ENCODE data around the gene FBN2. TPM values are rescaled to one million over a fixed set of nuclear protein-coding genes. Genes with fewer than 3 reads are reported as not detected.

Gene FBN2
- total RNA-seq, 1 experiment from 2014 or later = 193 TPM

DNA sequence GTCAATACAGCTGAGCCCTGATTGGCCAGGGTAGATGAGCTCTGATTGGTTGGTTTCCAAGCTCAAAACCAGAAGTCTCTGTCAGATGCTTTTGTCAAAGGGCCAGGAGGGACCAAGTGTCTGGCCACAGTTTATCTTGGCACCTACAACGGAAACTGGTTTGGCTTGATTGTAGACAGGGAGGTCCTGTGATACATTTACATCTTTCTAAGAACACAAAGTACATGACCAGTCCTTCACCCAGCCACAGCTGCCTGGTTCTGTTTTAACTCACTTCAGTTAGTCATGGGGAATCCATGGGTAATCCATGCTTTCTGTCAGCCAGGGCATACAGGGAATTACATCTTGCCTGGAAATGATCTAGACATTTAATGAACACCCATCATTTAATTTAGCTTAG is 283.3 kb downstream of the FBN2 start:
- no peaks in the 10 kb centered on the region for H3K27me3 Mint-ChIP-seq (ENCODE audit: insufficient read depth, unreplicated experiment)
- intact Hi-C loops (cut with micrococcal nuclease) = no loop called here
- POLR2A ChIA-PET = no interaction called here
- CTCF ChIA-PET = interaction anchor here (0.6 to 0.9 kb wide), 4 partner anchors 30 to 691 kb away, joined by 3 to 4 read pairs (median 4); no protein-coding TSS in a partner anchor
- H3K27ac Mint-ChIP-seq (ENCODE audit: low read depth, unreplicated experiment) = no peak overlapping the region
- H3K9me3 Mint-ChIP-seq (ENCODE audit: unreplicated experiment) = peaks cover 7% of the 10 kb centered on the region
- no TSS peak for BruUV-seq (replicated peaks)
- TF ChIP-seq, protein P1, sequence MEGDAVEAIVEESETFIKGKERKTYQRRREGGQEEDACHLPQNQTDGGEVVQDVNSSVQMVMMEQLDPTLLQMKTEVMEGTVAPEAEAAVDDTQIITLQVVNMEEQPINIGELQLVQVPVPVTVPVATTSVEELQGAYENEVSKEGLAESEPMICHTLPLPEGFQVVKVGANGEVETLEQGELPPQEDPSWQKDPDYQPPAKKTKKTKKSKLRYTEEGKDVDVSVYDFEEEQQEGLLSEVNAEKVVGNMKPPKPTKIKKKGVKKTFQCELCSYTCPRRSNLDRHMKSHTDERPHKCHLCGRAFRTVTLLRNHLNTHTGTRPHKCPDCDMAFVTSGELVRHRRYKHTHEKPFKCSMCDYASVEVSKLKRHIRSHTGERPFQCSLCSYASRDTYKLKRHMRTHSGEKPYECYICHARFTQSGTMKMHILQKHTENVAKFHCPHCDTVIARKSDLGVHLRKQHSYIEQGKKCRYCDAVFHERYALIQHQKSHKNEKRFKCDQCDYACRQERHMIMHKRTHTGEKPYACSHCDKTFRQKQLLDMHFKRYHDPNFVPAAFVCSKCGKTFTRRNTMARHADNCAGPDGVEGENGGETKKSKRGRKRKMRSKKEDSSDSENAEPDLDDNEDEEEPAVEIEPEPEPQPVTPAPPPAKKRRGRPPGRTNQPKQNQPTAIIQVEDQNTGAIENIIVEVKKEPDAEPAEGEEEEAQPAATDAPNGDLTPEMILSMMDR (IDR thresholded peaks at IDR 0.05; ENCODE audit: unreplicated experiment) = no peak
- H3K36me3 Mint-ChIP-seq (ENCODE audit: insufficient read depth, unreplicated experiment) = peaks cover 23% of the 10 kb centered on the region
- peaks cover 10% of the 10 kb centered on the region for H3K4me1 Mint-ChIP-seq (ENCODE audit: insufficient read depth, unreplicated experiment)
- no peak overlapping the region for H3K4me3 Mint-ChIP-seq (ENCODE audit: unreplicated experiment)
- peak; percentile 35 for DNase-seq (ENCODE audit: unreplicated experiment)

DNA sequence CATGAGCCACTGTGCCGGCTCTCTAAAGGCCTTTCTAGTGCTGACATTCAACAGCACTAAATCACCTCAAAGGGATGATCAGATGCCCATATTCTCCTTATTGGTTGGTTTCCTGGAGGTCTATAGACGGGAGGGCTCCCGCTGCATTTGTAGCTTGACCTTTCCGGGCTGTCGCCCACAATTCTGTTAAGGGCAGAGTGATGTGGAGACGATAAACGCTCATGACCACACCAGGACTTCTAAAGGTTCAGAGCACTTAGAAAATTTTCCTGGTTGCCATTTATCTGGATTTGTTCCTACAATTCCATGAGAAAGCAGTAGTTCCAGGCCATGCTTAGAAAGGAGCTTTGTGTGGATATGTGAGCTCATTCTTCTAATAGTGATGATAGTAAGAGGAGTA is 284.2 kb downstream of the FBN2 start:
- H3K27me3 Mint-ChIP-seq (ENCODE audit: insufficient read depth, unreplicated experiment) = no peaks in the 10 kb centered on the region
- H3K9me3 Mint-ChIP-seq (ENCODE audit: unreplicated experiment) = peaks cover 7% of the 10 kb centered on the region

DNA sequence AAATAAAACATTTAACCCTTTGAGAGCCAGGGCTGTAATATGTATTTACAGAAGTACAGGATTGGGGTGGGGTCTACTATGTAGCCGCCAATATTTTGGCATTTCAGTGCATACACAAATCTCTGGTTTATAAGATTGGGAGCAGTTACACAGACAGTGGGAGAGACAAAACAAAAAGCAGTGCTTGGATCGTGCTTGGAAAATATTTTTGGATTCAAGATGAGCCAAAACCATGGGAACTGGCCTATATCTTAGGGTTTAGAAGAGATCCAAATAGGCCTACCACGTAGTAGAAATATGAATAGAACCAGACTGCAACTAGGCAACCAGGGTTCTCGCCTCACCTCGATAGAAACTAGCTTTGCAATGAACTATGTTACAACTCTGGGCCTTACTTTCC is 284.9 kb downstream of the FBN2 start:
- intact Hi-C loops (cut with micrococcal nuclease) = no loop called here
- CTCF ChIA-PET = interaction anchor here (1.7 to 2.2 kb wide), 2 partner anchors 11 to 245 kb away, joined by 5 to 13 read pairs; no protein-coding TSS in a partner anchor
- peaks cover 7% of the 10 kb centered on the region for H3K9me3 Mint-ChIP-seq (ENCODE audit: unreplicated experiment)
- no peak overlapping the region for H3K27ac Mint-ChIP-seq (ENCODE audit: low read depth, unreplicated experiment)
- no peaks in the 10 kb centered on the region for H3K27me3 Mint-ChIP-seq (ENCODE audit: insufficient read depth, unreplicated experiment)
- H3K36me3 Mint-ChIP-seq (ENCODE audit: insufficient read depth, unreplicated experiment) = peaks cover 16% of the 10 kb centered on the region
- H3K4me3 Mint-ChIP-seq (ENCODE audit: unreplicated experiment) = no peak overlapping the region
- BruUV-seq (replicated peaks) = no TSS peak
- DNase-seq (ENCODE audit: unreplicated experiment) = no peak
- POLR2A ChIA-PET = interaction anchor here (1.2 kb wide), 1 partner anchor 29 kb away, joined by 4 read pairs; no protein-coding TSS in a partner anchor
- H3K4me1 Mint-ChIP-seq (ENCODE audit: insufficient read depth, unreplicated experiment) = peaks cover 10% of the 10 kb centered on the region
- TF ChIP-seq, protein P1 (IDR thresholded peaks at IDR 0.05; ENCODE audit: unreplicated experiment) = no peak

More for the DNA sequence above, 284.2 kb downstream of the FBN2 start:
- peaks cover 10% of the 10 kb centered on the region for H3K4me1 Mint-ChIP-seq (ENCODE audit: insufficient read depth, unreplicated experiment)
- POLR2A ChIA-PET = interaction anchor here (1.2 kb wide), 1 partner anchor 28 kb away, joined by 4 read pairs; no protein-coding TSS in a partner anchor
- peaks cover 23% of the 10 kb centered on the region for H3K36me3 Mint-ChIP-seq (ENCODE audit: insufficient read depth, unreplicated experiment)
- no peak overlapping the region for H3K4me3 Mint-ChIP-seq (ENCODE audit: unreplicated experiment)
- BruUV-seq (replicated peaks) = no TSS peak
- TF ChIP-seq, protein P1 (IDR thresholded peaks at IDR 0.05; ENCODE audit: unreplicated experiment) = no peak
- intact Hi-C loops (cut with micrococcal nuclease) = no loop called here
- CTCF ChIA-PET = interaction anchor here (0.9 to 2.2 kb wide), 3 partner anchors 12 to 589 kb away, joined by 3 to 13 read pairs (median 5); no protein-coding TSS in a partner anchor
- no peak for DNase-seq (ENCODE audit: unreplicated experiment)
- no peak overlapping the region for H3K27ac Mint-ChIP-seq (ENCODE audit: low read depth, unreplicated experiment)

DNA sequence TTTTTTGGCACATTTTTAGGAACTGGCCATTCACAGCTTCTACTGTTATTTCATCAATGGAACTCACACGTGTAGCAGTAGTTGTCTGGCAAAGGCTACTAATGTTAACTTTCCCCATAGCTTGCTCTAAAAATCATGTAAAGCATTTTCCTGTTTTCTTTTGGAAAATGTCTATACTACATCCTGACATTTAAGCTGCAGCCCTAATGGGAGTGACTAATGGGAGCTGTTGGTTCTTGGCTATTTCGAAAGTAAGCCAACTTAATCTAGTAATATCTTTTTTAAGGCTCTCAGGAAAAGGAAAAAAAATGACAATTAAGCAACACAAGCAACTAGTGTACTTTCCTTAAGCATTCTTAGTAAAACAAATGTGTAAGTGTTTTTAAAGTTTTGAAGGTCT is 285.3 kb downstream of the FBN2 start:
- H3K27ac Mint-ChIP-seq (ENCODE audit: low read depth, unreplicated experiment) = no peak overlapping the region
- POLR2A ChIA-PET = interaction anchor here (1.2 kb wide), 1 partner anchor 29 kb away, joined by 4 read pairs; no protein-coding TSS in a partner anchor

More for the DNA sequence above, 285.3 kb downstream of the FBN2 start:
- CTCF ChIA-PET = interaction anchor here (0.6 to 2.2 kb wide), 4 partner anchors 11 to 276 kb away, joined by 4 to 13 read pairs (median 4); no protein-coding TSS in a partner anchor
- intact Hi-C loops (cut with micrococcal nuclease) = no loop called here
- Mint-ChIP-seq H3K4me1 (ENCODE audit: insufficient read depth, unreplicated experiment) (peaks cover 10% of the 10 kb centered on the region), H3K36me3 (ENCODE audit: insufficient read depth, unreplicated experiment) (peaks cover 12% of the 10 kb centered on the region), H3K27me3 (ENCODE audit: insufficient read depth, unreplicated experiment) (no peaks in the 10 kb centered on the region), H3K4me3 (ENCODE audit: unreplicated experiment) (no peak overlapping the region), H3K9me3 (ENCODE audit: unreplicated experiment) (peaks cover 7% of the 10 kb centered on the region)
- peak; percentile 42 for DNase-seq (ENCODE audit: unreplicated experiment)
- TF ChIP-seq, protein P1 (IDR thresholded peaks at IDR 0.05; ENCODE audit: unreplicated experiment) = no peak
- no TSS peak for BruUV-seq (replicated peaks)
